Articular chondrocyte of knee joint (primary cell): ENCODE results near the gene THEM5. TPM values are rescaled to one million over a fixed set of nuclear protein-coding genes. Genes with fewer than 3 reads are reported as not detected.

Experiments used
- small RNA-seq: library from RNA; depleted of rRNA; stranded (forward); fragments of <200 nt; gene quantifications from one replicate; pipeline ENCODE3, GENCODE V24; 2012
- total RNA-seq: library from RNA; depleted of rRNA; stranded (reverse); fragments of >200 nt; gene quantifications from 2 replicates; pipeline ENCODE4 v1.2.3, GENCODE V29; 2012

The THEM5 gene, protein sequence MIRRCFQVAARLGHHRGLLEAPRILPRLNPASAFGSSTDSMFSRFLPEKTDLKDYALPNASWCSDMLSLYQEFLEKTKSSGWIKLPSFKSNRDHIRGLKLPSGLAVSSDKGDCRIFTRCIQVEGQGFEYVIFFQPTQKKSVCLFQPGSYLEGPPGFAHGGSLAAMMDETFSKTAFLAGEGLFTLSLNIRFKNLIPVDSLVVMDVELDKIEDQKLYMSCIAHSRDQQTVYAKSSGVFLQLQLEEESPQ
- total RNA-seq, result not detected in 2 replicates

DNA sequence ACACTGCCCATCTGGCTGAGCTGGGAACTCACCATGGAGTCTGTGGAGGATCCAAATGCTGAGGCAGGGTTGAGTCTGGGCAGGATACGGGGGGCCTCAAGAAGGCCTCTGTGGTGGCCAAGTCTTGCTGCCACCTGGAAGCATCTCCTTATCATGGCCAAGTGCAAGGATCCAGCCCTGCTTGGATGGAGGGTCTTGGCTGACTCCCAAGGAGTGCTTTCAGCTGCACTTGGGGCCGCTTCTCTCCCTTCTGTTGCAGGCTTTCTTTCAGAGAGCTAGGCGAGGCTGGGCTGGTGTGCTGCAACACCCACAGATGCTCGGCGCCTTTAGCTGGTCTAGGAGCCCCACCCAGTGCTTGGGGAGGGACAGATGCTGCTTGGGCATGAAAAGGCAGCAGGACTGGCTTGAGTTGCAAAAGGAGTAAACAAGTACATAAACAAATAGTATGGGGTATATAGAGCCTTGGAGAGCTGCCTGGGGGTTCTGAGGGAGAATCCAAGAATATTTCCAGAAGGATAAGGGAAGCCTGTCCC, at the start of gene THEM5:
Gene THEM5 (minus strand): TSS at position 302 of the 533 bp plus-strand sequence. CDS start 147 bp downstream, at position 155.

DNA sequence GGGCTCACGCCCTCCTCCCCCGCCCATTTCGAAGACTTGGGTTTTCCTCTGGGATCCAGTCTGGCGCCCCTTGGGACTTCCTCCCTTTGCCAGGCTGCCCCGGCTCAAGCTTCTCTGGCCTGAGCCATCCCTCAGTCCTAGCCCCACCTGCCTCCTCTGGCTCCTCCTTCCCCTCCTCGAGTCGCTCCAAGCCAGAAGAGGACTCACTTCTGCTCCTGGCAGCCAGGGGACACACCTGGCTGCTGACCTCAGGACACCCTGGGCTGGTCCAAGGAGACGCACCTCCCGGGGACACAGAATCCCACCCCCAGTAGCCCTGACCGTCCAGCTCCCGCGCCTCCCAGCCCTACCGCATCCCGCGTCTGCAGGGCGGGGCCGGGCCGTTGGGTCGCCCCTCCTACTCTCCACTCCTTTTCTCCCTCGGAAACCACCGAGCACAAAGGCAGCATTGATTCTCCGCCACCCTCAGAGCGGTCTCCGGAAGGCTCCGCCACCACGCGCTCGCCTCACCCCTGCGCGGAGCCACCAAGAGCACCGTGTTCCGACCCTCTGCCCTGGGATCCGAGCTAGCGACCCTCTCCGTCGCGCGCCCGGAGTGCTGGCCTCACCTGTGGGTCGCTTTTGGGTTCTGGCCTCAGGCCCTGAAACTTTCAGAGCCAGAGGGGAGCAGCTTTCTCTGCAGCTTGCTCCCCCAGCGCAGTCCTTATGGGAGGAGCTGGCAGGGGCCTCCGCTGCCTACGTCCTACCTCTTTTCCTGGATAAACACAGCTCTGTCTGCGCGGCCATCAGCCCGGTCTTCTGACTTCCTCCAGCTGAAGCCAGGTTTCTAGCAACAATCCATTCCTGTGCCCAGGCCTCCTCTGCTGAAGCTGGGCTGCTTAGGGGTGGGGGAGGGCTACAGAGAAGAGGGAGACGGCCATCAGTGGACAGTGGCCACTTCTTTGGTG, 13.8 kb downstream of the THEM5 start, which contains the start of gene C2CD4D:
Gene C2CD4D (minus strand): TSS at position 364 of the 947 bp plus-strand sequence. CDS start 831 bp downstream, outside the sequence.

DNA sequence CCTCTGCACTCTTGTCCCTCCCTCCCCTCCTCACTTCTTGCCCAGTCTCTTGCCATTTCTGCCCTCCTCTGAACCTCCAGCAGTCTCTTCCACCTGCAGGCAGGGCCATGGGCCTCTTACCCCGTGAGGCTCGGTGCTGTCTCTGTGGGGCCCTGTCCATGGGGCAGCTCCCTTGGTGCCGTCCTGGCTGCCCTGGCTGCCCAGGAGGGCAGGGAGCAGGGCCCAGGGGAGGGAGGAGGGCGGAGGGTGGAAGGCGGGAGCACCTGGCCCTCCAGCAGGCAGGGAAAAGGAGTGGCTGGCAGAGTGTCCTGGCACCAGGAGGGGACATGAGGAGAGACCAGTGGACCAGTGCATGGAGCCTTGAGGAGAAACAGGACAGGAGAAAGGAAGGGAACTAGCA, 21.9 kb downstream of the THEM5 start, which contains the start of gene RORC:
Gene RORC (minus strand): TSS at position 198 of the 400 bp plus-strand sequence. CDS start 38 bp downstream, at position 160.

DNA sequence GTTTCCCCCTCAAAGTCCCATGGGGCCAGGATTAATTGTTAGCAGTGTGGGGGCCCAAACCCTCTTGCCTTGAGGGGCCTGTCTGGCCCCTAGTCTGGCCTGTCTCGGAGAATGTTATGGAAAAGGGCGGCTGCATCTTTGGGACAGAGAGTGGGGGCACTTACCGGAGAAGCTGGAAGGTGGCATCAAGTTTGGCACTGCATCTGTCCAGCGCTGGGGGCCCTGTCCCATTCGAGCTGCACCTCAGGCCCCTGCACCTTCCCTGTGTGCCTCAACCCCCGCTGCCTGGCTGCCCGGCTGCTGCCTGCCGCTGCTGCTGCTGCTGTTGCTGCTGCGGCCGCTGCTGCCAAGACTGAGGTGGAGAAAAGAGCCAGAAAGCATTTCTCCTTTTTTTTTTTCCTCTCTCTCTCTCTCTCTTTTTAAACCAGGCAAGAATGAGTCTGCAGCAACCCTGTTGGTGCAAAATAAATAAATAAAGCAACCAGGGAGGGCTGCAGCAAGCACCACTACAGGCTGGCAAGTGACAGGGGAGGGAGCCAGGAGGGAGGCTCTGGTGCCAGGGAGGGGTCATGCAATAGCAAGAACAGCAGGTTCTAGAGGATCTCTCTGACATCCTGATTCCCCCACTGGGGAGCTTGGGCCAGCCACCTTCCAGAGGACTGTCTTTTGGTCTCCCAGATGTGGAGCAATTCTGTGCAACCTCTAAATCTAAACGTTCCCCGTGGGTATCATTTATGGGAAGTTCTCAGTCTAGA, 48.3 kb downstream of the THEM5 start, which contains the start of gene LINGO4:
Gene LINGO4 (minus strand): TSS at position 354 of the 755 bp plus-strand sequence. CDS start 2,715 bp downstream, outside the sequence.

Small RNA genes lying within 50 kb of the gene (small RNA-seq; reads per million reads assigned to genes)
- not detected for gene RF00019

Other genes with a start within 250 kb of the THEM5 start
- 27.7 and 35.2 TPM in 2 replicates for gene SNX27, start 241.7 kb downstream of the THEM5 start, total RNA-seq
- gene CELF3, start 136.9 kb downstream of the THEM5 start, total RNA-seq, result not detected in 2 replicates
- not detected in 2 replicates for gene RIIAD1, start 132.2 kb downstream of the THEM5 start, total RNA-seq
- 64.5 and 68.1 TPM in 2 replicates for gene MRPL9, start 90.2 kb downstream of the THEM5 start, total RNA-seq
- gene TDRKH, start 63.2 kb downstream of the THEM5 start, total RNA-seq, result 2.5 and 3.2 TPM in 2 replicates
- gene LINGO4, start 48.3 kb downstream of the THEM5 start, total RNA-seq, result not detected in 2 replicates
- gene RORC, start 21.9 kb downstream of the THEM5 start, total RNA-seq, result 0.22 and 0.39 TPM in 2 replicates
- gene C2CD4D, start 13.9 kb downstream of the THEM5 start, total RNA-seq, result not detected in 2 replicates
- 14.6 and 17.6 TPM in 2 replicates for gene THEM4, start 55.8 kb upstream of the THEM5 start, total RNA-seq
- 553 and 587 TPM in 2 replicates for gene S100A10, start 140.1 kb upstream of the THEM5 start, total RNA-seq
- 210 and 218 TPM in 2 replicates for gene S100A11, start 183.3 kb upstream of the THEM5 start, total RNA-seq
- not detected in 2 replicates for gene TCHHL1, start 235.4 kb upstream of the THEM5 start, total RNA-seq